ENCODE data around the gene TIAM1. TPM values are rescaled to one million over a fixed set of nuclear protein-coding genes. Genes with fewer than 3 reads are reported as not detected.
A peak's percentile ranks its signal among the peaks of the same experiment; 100 is the strongest.

The TIAM1 gene
- total RNA-seq, 6 donors from 2014 or later: 13.4 to 32.1 (median 19.5) TPM

GRCh38 chr21:31220575-31220974, 123.5 kb downstream of the TIAM1 start:
- DNase-seq (no peak), ATAC-seq (ENCODE audit: low FRiP score in 2 of 2) (peak in 1 of 2 donors; percentile 31)
- no peak overlapping the region for H3K4me3 ChIP-seq
- 80 to 95% methylated on average over 1 of the region's 1 CpG for WGBS, 2 donors
- no peak overlapping the region for H3K27ac ChIP-seq
- no peak for TF ChIP-seq CTCF (IDR thresholded peaks at IDR 0.05)
- no peak for TF ChIP-seq POLR2AphosphoS5 (IDR thresholded peaks at IDR 0.05)
- no peak for TF ChIP-seq POLR2A (IDR thresholded peaks at IDR 0.05)
- TF ChIP-seq EP300 (IDR thresholded peaks at IDR 0.05): no peak
- no peaks in the 10 kb centered on the region for H3K9me3 ChIP-seq
- no peaks in the 10 kb centered on the region for H3K27me3 ChIP-seq
- H3K36me3 ChIP-seq: no peaks in the 10 kb centered on the region
- no peaks in the 10 kb centered on the region for H3K4me1 ChIP-seq

- WGBS, 2 donors: 56 to 57% methylated on average over 12 of the region's 12 CpGs
These were observed 125.0 kb downstream of the TIAM1 start for GRCh38 chr21:31218830-31219608.

GRCh38 chr21:31216206-31216605, 127.9 kb downstream of the TIAM1 start:
- TF ChIP-seq POLR2A (IDR thresholded peaks at IDR 0.05): no peak
- H3K27ac ChIP-seq: no peak overlapping the region
- no peaks in the 10 kb centered on the region for H3K27me3 ChIP-seq
- 89 to 91% methylated on average over 10 of the region's 10 CpGs for WGBS, 2 donors
- no peak for ATAC-seq (ENCODE audit: low FRiP score in 2 of 2)
- no peak overlapping the region for H3K4me3 ChIP-seq
- H3K9me3 ChIP-seq: no peaks in the 10 kb centered on the region
- no peaks in the 10 kb centered on the region for H3K36me3 ChIP-seq
- no peaks in the 10 kb centered on the region for H3K4me1 ChIP-seq
- DNase-seq: no peak

More at GRCh38 chr21:31218830-31219608, 125.0 kb downstream of the TIAM1 start:
- H3K27me3 ChIP-seq: no peaks in the 10 kb centered on the region
- H3K4me3 ChIP-seq: no peak overlapping the region
- H3K27ac ChIP-seq: no peak overlapping the region
- TF ChIP-seq POLR2A (IDR thresholded peaks at IDR 0.05) (no peak), EP300 (IDR thresholded peaks at IDR 0.05) (no peak), CTCF (IDR thresholded peaks at IDR 0.05) (no peak), POLR2AphosphoS5 (IDR thresholded peaks at IDR 0.05) (no peak)
- DNase-seq (no peak), ATAC-seq (ENCODE audit: low FRiP score in 2 of 2) (peak; percentile 41 to 67)
- H3K36me3 ChIP-seq: no peaks in the 10 kb centered on the region
- H3K9me3 ChIP-seq: no peaks in the 10 kb centered on the region
- no peaks in the 10 kb centered on the region for H3K4me1 ChIP-seq

GRCh38 chr21:31213787-31214186, 130.3 kb downstream of the TIAM1 start:
- TF ChIP-seq POLR2AphosphoS5 (IDR thresholded peaks at IDR 0.05): no peak
- no peak for TF ChIP-seq POLR2A (IDR thresholded peaks at IDR 0.05)
- TF ChIP-seq EP300 (IDR thresholded peaks at IDR 0.05): no peak
- no peak for TF ChIP-seq CTCF (IDR thresholded peaks at IDR 0.05)
- H3K4me3 ChIP-seq: no peak overlapping the region
- H3K36me3 ChIP-seq: no peaks in the 10 kb centered on the region
- no peak overlapping the region for H3K27ac ChIP-seq
- H3K9me3 ChIP-seq: no peaks in the 10 kb centered on the region
- no peaks in the 10 kb centered on the region for H3K4me1 ChIP-seq
- WGBS, 2 donors: 82 to 93% methylated on average over 2 of the region's 2 CpGs
- ATAC-seq (ENCODE audit: low FRiP score in 2 of 2) (no peak), DNase-seq (no peak)
- no peaks in the 10 kb centered on the region for H3K27me3 ChIP-seq

- WGBS, 2 donors: 91 to 99% methylated on average over 2 of the region's 2 CpGs
- H3K9me3 ChIP-seq: no peaks in the 10 kb centered on the region
- H3K4me1 ChIP-seq: no peaks in the 10 kb centered on the region
- H3K27ac ChIP-seq: no peak overlapping the region
- TF ChIP-seq POLR2A (IDR thresholded peaks at IDR 0.05) (no peak), EP300 (IDR thresholded peaks at IDR 0.05) (no peak)
- no peaks in the 10 kb centered on the region for H3K36me3 ChIP-seq
- ATAC-seq (ENCODE audit: low FRiP score in 2 of 2) (no peak), DNase-seq (no peak)
- no peaks in the 10 kb centered on the region for H3K27me3 ChIP-seq
- H3K4me3 ChIP-seq: no peak overlapping the region
These were observed 132.2 kb downstream of the TIAM1 start for GRCh38 chr21:31211836-31212235.

- H3K4me3 ChIP-seq: no peak overlapping the region
- ATAC-seq (ENCODE audit: low FRiP score in 2 of 2) (no peak), DNase-seq (no peak)
- H3K27ac ChIP-seq: no peak overlapping the region
- 100% methylated on average over 1 of the region's 1 CpG for WGBS, 2 donors
- TF ChIP-seq POLR2A (IDR thresholded peaks at IDR 0.05) (no peak), EP300 (IDR thresholded peaks at IDR 0.05) (no peak), POLR2AphosphoS5 (IDR thresholded peaks at IDR 0.05) (no peak), CTCF (IDR thresholded peaks at IDR 0.05) (no peak)
- H3K36me3 ChIP-seq: no peaks in the 10 kb centered on the region
- no peaks in the 10 kb centered on the region for H3K9me3 ChIP-seq
- no peaks in the 10 kb centered on the region for H3K27me3 ChIP-seq
- H3K4me1 ChIP-seq: peaks cover 0 to 8% (median 4%) of the 10 kb centered on the region in 4 donors
These were observed 138.6 kb downstream of the TIAM1 start for GRCh38 chr21:31205412-31205811.
